Thyroid gland (tissue), 4 donors: ENCODE results near the gene SNCB.

Experiments
- CTCF ChIP-seq, 6 experiments: fragments of 200-600 bp in 3 of 6; fragments of 450-650 bp in 3 of 6; sonication (generic) in 3 of 6; IDR thresholded peaks; one replicate each; pipeline ENCODE4 v1.5.1; 2016 to 2019; ENCODE audit warnings: antibody characterized with exemption in 6 of 6, mild to moderate bottlenecking in 2 of 6, inconsistent platforms in 1 of 6, moderate library complexity in 1 of 6
- POLR2A ChIP-seq, 2 donors: fragments of 450-650 bp; IDR thresholded peaks; one replicate each; pipeline ENCODE4 v1.6.1; 2017; ENCODE audit warnings: antibody characterized with exemption in 2 of 2, mild to moderate bottlenecking in 2 of 2, moderate library complexity in 1 of 2

DNA sequence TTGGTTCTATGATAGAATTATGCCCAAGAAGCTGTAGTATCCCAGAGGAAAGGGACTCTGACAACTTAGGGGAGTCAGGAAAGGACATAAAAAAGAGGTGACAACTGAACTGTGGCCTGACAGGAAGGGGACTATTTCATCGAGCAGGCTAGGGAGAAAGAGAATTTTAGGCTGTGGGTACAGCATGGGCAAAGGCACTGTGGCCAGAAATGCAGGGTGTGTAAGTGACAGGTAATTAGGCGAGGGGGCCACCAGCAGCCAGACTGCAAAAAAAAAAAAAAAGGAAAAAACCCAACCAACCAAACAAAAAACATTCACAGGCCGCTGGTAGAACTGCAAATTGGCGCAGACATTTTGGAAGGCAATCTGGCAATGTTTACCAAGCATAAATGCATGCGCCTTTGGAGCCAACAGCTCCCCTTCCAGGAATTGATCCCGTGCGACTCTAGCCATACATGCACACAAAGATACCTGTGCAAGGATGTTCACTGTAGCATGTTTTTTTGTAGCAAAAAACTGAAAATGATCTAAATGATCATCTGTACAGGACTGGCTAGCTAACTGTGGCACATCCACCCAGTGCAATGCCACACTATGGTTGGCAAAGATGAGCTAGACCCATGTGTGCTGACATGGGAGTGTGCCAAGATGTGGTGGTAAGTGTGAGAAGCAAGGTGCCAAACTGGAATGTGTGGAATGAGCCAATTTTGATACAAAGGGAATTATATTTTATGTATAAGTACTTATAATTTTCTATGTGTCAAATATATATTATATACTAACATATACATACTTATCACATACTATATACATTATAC is 1.3 kb upstream of the SNCB start:
- no peak for TF ChIP-seq CTCF (IDR thresholded peaks at IDR 0.05)
- TF ChIP-seq POLR2A (IDR thresholded peaks at IDR 0.05) = no peak
